Panc1 (cell line): ENCODE data around the gene ZNF407.

Experiments
- POLR2AphosphoS5 ChIP-seq: IDR thresholded peaks from 2 replicates; pipeline ENCODE4 v1.6.1; 2012; ENCODE audit warnings: mild to moderate bottlenecking, low read depth, low read length, moderate library complexity
- SIN3A ChIP-seq: IDR thresholded peaks from 2 replicates; pipeline ENCODE4 v1.6.1; 2012; ENCODE audit warnings: low read depth, mild to moderate bottlenecking, low read length, moderate library complexity, borderline replicate concordance; ENCODE audit not compliant: insufficient read depth

DNA sequence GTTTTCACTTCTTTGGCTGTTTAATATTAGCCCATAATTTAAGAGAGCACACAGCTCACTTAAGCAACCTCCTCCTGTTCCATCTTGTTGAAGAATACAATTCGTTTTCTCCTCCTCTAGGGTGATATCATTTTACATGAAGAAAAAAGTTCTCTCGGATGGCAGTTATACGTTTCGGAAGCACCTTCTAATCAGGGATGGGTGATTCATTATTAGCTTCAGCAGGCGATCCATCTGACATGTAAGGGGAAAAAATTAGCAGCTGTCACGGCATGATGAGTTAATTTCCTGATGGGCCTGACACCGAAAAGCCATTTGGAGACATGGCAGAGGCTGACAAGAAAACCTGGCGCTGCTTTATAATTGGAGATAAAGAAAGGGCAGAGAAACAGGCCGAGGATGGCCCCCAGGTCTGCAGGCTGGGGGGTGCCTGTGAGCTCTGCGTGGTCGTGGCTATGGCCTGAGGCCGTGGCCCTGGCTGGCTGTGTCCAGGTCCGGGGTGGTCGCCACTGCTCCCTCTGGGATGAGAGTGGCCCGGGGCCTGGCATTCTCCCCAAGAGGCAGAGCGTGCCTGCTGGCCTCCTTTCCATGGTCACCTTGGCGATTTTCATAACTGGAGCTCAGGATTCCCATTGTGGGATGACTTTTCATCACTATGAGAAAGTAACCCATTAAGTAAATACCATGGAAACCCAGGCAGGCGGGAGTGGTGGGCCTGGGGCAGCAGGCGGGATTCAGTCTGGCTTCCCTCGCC, 471.2 kb downstream of the ZNF407 start:
- TF ChIP-seq POLR2AphosphoS5 = no peak
- TF ChIP-seq SIN3A = no peak
